Germinal center (tissue), 1 donor: ENCODE data around the gene DRAXIN.

Source experiments
- DNase-seq: peaks from one replicate; pipeline ENCODE4 v3.0.0; 2012; ENCODE audit warnings: mixed read lengths, low spot score

The DRAXIN gene

DNA sequence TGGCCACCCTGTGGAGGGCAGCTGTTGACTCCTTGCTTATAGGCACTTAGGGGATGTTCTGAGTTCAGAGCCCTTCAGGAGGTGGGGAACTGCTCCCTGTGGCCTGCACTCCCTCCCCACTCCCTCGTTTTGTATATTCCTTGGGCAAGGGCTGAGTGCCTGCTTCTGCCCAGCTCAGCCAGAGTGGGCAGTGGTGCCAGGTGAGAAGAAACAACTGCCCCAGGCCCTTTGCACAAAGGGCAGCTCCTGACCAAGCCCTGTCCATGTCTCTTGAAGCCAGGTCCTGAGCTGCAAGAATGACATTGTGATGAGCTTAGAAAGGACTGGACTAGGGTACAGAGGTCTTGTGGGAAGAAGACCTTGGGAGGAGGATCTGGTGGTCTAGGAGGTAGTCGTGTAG is 46.6 kb downstream of the DRAXIN start:
- DNase-seq: no peak

- DNase-seq: no peak
Observed at GRCh38 chr1:11738783-11739182, 47.3 kb downstream of the DRAXIN start.

GRCh38 chr1:11740258-11741192 is 49.0 kb downstream of the DRAXIN start:
- no peak for DNase-seq

DNA sequence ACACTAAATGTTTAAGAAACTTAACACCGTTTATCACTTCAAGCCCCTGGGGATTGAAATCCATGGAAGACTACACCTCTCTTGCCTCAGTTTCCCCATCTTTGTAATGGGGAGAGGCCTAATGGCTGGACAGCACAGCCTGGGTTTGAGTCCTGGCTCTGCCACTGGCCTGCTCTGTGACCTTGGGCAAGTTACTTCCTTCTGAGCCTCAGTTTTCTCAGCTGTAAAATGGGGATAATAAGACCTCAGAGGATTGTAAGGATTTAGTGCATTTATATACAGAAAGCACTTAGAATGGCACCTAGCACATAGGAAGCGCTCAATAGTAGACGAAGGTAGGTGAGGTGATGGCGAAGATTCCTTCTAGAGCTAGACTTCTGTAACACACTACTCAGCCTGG is 50.0 kb downstream of the DRAXIN start:
- DNase-seq: no peak

DNA sequence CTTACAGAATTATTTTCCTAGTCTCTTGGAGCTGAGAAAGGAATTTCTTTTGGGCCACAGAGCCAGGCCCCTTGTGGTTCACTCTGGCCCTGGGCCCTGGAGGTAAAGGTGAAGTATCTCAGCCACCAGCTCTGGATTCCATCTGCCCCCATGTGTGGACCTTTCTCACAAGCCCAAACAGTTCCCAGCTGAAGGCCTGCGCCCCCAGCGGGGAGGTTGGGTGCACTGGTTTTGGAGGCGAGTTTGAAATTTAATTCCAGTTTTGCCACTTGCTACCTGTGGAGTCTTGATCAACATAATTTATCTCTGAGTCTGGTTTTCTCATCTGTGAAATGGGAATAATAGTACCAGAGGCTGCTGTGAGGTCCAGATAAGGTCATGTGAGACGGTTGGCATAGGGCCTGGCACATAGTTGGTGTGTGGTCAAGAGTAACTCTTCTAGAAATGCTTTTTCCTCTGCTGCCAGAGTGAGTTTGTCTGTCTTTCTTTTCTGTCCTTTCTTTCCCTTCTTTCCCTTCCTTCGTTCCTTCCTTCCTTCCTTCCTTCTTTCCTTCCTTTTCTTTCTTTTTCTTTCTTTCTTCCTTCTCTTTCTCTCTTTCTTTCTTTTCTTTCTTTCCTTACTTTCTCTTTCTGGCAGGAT is 50.5 kb downstream of the DRAXIN start:
- no peak for DNase-seq

GRCh38 chr1:11744287-11744686 is 52.8 kb downstream of the DRAXIN start:
- DNase-seq: no peak

DNA sequence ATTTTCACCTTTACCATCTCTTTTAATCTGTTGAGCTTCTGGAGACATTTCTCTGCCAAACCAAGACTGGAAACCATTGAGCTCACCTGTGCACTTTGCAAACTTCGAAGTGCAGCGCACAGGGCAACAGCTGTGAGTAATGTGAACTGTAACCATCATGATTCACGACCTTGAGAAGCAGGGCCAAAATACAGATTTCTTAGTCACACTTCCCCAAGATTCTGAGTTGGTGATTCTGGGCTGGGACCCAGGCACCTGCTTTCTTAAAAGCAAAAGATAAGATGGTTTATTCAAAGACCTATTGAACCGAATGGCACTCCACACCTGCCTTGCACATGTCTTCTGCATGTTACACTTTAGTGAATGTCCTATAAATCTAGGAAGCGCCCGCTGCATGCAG is 54.6 kb downstream of the DRAXIN start:
- no peak for DNase-seq

DNA sequence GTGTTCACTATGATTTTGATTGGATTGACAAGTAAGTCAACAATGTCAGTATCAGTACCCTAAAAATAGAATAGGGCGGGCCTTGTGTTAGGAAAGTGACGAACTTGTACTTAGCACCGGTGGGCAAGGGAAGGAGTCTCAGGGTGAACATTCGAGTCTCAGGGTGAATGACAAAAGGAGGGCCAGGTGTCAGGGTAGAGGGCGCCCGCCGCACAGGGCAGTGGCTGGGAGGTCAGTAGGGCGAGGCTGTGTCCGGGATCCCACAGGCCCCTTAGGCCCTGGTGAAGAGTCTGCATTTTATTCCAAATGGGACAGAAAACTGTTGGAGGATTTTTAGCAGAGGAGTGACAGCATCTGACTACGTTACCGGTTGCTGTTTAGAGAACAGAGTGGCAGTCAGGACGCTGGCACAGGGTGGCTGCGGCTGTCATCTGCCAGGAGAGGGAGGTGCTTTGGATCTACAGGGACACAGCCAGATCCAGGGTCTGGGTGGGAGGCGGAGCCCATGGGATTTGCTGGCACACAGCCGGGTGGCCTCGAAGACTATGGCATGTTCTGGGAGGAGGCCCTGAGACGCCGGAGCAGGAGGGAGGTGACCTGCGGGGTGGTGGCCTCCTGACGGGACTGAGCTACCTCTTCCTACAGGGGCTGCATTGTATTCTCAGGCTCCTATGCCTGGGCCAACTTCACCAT is 55.4 kb downstream of the DRAXIN start:
- DNase-seq: no peak

- DNase-seq: no peak
Observed at GRCh38 chr1:11748294-11749202, 57.0 kb downstream of the DRAXIN start.

DNA sequence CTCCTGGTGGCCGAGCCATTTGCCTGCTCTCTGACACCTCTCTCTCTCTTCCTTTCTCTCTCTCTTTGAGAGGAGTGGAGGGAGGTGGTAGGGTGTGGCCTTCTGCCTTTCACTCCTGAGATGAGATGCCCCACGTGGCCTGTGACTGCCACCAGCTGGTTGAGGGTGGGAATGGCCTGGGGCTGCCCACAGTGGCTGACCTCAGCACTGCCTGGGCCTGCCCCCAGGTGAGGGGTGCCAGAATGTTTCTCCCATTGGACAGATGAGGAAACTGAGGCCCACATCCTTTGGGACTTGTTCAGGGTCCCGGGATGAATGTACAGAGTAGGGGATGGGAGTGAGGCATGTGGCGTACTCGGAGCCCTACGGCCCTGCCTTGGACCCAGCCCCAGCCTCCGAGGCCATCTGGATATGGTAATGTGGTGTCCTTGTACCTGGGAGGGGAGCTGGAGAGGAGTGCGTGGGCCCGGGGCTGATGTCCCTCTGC is 57.7 kb downstream of the DRAXIN start:
- peak; percentile 57 for DNase-seq

GRCh38 chr1:11749996-11750395 is 58.5 kb downstream of the DRAXIN start:
- no peak for DNase-seq

DNA sequence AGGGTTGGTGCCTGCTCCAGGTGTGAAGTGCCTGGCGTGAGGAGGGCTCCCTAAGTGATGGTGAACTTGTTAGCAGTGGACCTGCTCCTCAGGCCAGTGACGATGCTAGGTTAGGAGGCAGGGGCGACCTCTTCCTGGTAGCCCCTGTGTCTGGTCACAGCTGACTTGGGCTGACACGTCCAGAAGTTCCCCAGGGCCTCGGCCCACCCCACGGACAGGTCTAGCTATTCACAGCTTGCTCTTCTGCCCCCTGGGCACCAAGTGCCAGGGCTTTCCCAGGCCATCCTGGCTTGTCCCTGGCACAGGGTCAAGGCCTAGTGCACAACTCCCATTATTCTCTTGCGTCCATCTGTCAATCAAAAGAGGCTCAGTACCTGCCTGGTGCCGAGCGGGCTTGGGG is 59.6 kb downstream of the DRAXIN start:
- no peak for DNase-seq

- DNase-seq: no peak
Observed at GRCh38 chr1:11752359-11753088, 61.0 kb downstream of the DRAXIN start.

- no peak for DNase-seq
Observed at GRCh38 chr1:11753555-11754208, 62.2 kb downstream of the DRAXIN start.

- no peak for DNase-seq
Observed at GRCh38 chr1:11757047-11757446, 65.5 kb downstream of the DRAXIN start.

- DNase-seq: no peak
Observed at GRCh38 chr1:11759791-11760190, 68.3 kb downstream of the DRAXIN start.

DNA sequence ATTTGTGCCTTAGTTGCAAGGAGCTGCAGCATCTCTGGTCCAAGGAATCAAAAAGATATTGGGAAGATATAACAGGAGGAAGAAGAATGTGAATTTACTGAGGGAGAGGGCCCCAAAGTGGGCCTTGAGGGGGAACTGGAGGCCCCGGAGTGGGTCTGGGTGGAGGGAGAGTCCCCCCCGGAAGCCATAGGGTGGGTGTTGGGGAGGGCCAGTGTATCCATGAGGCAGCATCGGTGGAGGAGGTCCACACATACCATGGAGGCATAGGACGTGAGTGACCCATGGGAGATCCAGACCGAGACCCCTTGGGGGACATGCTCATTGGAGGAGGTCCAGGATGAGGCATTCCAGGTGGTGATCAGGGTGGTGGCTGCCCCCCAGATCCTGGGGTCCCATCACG is 69.8 kb downstream of the DRAXIN start:
- DNase-seq: no peak

DNA sequence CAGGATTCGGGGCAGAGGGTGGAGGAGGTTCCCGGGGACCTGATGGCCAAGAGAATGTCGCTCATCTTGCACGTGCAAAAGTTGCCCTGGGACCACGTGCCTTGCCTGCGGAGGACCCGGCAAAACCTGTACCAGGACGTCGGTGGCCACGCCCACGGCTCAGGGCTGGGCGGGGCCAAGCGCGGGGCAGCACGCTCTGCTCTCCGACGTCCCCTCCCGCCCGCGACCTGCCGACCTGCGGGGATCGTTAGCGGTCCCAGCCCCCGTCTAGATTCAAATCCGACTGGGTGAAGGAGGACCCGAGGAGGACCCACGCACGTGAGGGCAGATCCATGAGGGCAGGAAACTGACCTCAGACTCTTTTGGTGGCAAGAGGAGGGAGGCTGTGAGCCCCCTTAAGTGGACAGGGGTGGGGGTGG is 70.5 kb downstream of the DRAXIN start, which contains the start of gene C1orf167:
C1orf167 (plus strand) TSS at position 206 of the 419 bp plus-strand sequence. CDS start 2,208 bp downstream, outside the sequence.
- peak; percentile 52 for DNase-seq

DNA sequence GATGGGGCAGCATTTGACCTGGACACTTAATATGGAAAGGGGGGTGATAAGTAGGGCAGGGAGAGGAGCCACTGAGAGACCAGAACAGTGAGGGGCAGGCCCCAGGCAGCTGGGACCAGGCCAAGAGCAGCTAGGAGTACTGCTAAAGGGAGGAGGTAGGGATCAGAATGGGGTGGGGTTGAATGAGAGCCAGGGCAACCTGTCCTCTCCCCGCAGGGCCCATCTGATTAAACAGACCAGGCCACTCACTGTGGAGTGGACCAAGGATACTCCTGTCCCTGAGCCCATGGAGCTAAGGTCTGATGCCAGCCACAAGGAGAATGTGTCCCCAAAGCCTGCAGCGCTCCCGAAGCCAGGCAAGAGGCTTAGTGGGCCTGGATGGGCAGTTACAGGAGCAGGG is 72.6 kb downstream of the DRAXIN start:
- DNase-seq: no peak

GRCh38 chr1:11764519-11764918 is 73.0 kb downstream of the DRAXIN start:
- no peak for DNase-seq
